Immature natural killer cell (primary cell): ENCODE data around the gene ETS1. TPM values are rescaled to one million over a fixed set of nuclear protein-coding genes. Genes with fewer than 3 reads are reported as not detected.

Source experiments
- DNase-seq, 3 donors: peaks; one replicate each; pipeline ENCODE4 v3.0.0; 2022; ENCODE audit warnings: mixed read lengths in 1 of 3
- H3K27ac Mint-ChIP-seq, 6 donors: one replicate each; pipeline ENCODE4 v1.8.0; 2020; ENCODE audit warnings: mixed read lengths in 6 of 6, mild to moderate bottlenecking in 5 of 6, inconsistent platforms in 4 of 6, moderate library complexity in 3 of 6
- H3K27me3 Mint-ChIP-seq, 3 donors: one replicate each; pipeline ENCODE4 v1.8.0; 2020 to 2021; ENCODE audit warnings: low read depth in 3 of 3, mild to moderate bottlenecking in 3 of 3, mixed read lengths in 3 of 3, moderate library complexity in 3 of 3, inconsistent platforms in 1 of 3
- H3K36me3 Mint-ChIP-seq, 3 donors: one replicate each; pipeline ENCODE4 v1.8.0; 2020; ENCODE audit warnings: mixed read lengths in 3 of 3, inconsistent platforms in 2 of 3, mild to moderate bottlenecking in 2 of 3
- H3K4me1 Mint-ChIP-seq, 2 donors: one replicate each; pipeline ENCODE4 v1.8.0; 2020; ENCODE audit warnings: inconsistent platforms in 2 of 2, mild to moderate bottlenecking in 2 of 2, mixed read lengths in 2 of 2, moderate library complexity in 1 of 2
- H3K4me3 Mint-ChIP-seq, 5 donors: one replicate each; pipeline ENCODE4 v1.8.0; 2020; ENCODE audit warnings: mild to moderate bottlenecking in 5 of 5, mixed read lengths in 5 of 5, inconsistent platforms in 3 of 5, moderate library complexity in 3 of 5
- H3K9me3 Mint-ChIP-seq, 6 donors: one replicate each; pipeline ENCODE4 v1.8.0; 2020; ENCODE audit warnings: mild to moderate bottlenecking in 6 of 6, mixed read lengths in 6 of 6, inconsistent platforms in 4 of 6, moderate library complexity in 3 of 6
- polyA plus RNA-seq, 3 donors: library from polyadenylated mRNA; unstranded; fragments of 300-500 nt; fragmentation: Illumina TruSeq; gene quantifications; one replicate each; pipeline ENCODE4 v1.2.3, GENCODE V29; 2021

The ETS1 gene
- polyA plus RNA-seq, 3 donors from 2014 or later = 264 to 329 (median 284) TPM

DNA sequence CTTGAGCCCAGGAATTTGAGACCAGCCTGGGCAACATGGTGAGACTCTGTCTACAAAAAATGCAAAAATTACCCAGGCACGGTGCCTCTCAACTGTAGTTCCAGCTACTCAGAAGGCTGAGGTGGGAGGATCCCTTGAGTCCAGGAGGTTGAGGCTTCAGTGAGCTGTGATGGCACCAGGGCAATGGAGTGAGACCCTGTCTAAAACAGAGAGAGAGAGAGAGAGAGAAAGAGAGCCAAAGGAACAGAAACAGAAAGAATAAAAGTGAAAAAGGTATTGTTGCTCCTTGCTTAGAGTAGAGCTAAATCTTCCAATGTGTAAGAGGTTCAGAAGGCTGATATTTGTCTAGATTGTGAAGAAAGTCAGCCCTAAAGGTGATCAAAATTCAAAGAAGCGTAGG, 8.9 kb upstream of the ETS1 start:
- Mint-ChIP-seq H3K36me3 (peaks cover 0 to 4% (median 0%) of the 10 kb centered on the region in 3 donors), H3K4me3 (no peak overlapping the region), H3K27me3 (peaks cover 2 to 12% (median 8%) of the 10 kb centered on the region in 3 donors), H3K27ac (no peak overlapping the region), H3K9me3 (no peaks in the 10 kb centered on the region), H3K4me1 (no peaks in the 10 kb centered on the region)
- no peak for DNase-seq

GRCh38 chr11:128595775-128596174, 8.4 kb upstream of the ETS1 start:
- H3K27me3 Mint-ChIP-seq = peaks cover 2 to 12% (median 9%) of the 10 kb centered on the region in 3 donors

DNA sequence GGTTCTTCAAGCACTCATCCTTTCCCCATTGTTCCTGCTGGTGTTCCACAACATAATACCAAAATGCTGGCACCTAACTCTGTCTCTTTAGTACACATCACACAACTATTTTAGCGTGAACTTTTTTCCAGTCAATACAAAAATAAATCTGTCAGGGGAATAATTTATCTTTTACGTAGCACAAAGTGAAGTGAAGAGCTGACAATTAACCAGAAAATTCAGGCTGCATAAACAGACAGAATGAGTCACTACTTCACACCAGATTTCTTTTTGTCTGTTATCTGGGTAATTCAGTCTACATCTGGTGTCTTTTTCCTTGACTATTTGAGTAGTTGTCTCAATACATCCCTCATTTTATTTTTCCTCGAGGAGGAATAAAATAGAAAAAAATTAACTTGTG, 7.9 kb upstream of the ETS1 start:
- DNase-seq = no peak
- peaks cover 2 to 9% (median 9%) of the 10 kb centered on the region in 3 donors for H3K27me3 Mint-ChIP-seq

More at GRCh38 chr11:128595775-128596174, 8.4 kb upstream of the ETS1 start:
- no peaks in the 10 kb centered on the region for H3K9me3 Mint-ChIP-seq
- H3K4me3 Mint-ChIP-seq = no peak overlapping the region
- peaks cover 0 to 4% (median 0%) of the 10 kb centered on the region in 3 donors for H3K36me3 Mint-ChIP-seq
- H3K27ac Mint-ChIP-seq = no peak overlapping the region
- no peaks in the 10 kb centered on the region for H3K4me1 Mint-ChIP-seq
- DNase-seq = no peak

GRCh38 chr11:128594226-128594625, 6.9 kb upstream of the ETS1 start:
- Mint-ChIP-seq H3K9me3 (no peaks in the 10 kb centered on the region), H3K4me3 (no peak overlapping the region), H3K27me3 (peaks cover 2 to 9% (median 8%) of the 10 kb centered on the region in 3 donors), H3K27ac (no peak overlapping the region), H3K36me3 (peaks cover 0 to 4% (median 0%) of the 10 kb centered on the region in 3 donors), H3K4me1 (no peaks in the 10 kb centered on the region)
- DNase-seq = no peak

More for the DNA sequence above, 7.9 kb upstream of the ETS1 start:
- H3K9me3 Mint-ChIP-seq = no peaks in the 10 kb centered on the region
- H3K27ac Mint-ChIP-seq = no peak overlapping the region
- no peak overlapping the region for H3K4me3 Mint-ChIP-seq
- no peaks in the 10 kb centered on the region for H3K4me1 Mint-ChIP-seq
- H3K36me3 Mint-ChIP-seq = peaks cover 0 to 4% (median 0%) of the 10 kb centered on the region in 3 donors

DNA sequence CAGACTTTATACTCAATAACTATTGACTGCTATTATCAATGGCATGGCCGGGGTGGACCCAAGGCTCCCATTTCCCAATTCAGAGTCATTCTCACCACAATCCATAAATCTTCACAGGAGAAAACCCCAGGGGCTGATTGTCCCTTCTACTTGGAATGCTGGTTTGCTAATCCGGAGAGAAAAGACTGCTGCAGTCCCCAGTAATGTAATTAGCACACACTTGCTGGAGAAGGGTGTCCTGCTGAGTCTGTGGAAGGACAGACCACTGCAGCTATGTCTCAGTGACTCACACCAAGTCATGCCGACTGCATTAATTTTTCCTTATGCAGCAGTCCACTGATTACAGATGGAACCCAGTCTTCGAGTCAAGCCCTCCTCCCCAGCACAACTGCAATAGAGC, 5.9 kb upstream of the ETS1 start:
- no peak overlapping the region for H3K27ac Mint-ChIP-seq
- H3K36me3 Mint-ChIP-seq = peaks cover 0 to 2% (median 0%) of the 10 kb centered on the region in 3 donors
- DNase-seq = no peak
- H3K27me3 Mint-ChIP-seq = peaks cover 2 to 9% (median 8%) of the 10 kb centered on the region in 3 donors
- no peaks in the 10 kb centered on the region for H3K9me3 Mint-ChIP-seq
- H3K4me3 Mint-ChIP-seq = no peak overlapping the region
- H3K4me1 Mint-ChIP-seq = no peaks in the 10 kb centered on the region

DNA sequence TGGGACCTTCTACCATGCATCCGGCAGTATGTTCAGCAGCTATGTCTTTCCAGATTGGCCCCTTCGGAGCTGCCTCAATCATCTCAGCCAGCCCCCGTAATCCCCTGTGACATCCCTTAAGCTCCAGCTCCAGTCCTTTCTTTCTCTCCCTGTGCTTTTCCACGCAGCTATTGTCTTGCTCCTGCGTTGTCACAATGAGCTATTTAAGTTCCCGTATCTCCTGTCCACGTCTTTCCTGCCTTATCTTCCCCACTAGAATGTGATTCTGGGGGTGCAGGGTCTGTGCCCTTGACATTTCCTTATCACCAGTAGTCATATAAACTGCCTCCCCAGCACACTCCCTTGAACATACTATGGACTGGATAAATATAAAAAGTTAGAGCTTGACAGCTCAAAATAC, 5.1 kb upstream of the ETS1 start:
- H3K27me3 Mint-ChIP-seq = peaks cover 2 to 9% (median 8%) of the 10 kb centered on the region in 3 donors
- no peaks in the 10 kb centered on the region for H3K9me3 Mint-ChIP-seq
- no peaks in the 10 kb centered on the region for H3K36me3 Mint-ChIP-seq
- H3K4me3 Mint-ChIP-seq = no peak overlapping the region
- H3K4me1 Mint-ChIP-seq = no peaks in the 10 kb centered on the region
- H3K27ac Mint-ChIP-seq = no peak overlapping the region
- DNase-seq = no peak

DNA sequence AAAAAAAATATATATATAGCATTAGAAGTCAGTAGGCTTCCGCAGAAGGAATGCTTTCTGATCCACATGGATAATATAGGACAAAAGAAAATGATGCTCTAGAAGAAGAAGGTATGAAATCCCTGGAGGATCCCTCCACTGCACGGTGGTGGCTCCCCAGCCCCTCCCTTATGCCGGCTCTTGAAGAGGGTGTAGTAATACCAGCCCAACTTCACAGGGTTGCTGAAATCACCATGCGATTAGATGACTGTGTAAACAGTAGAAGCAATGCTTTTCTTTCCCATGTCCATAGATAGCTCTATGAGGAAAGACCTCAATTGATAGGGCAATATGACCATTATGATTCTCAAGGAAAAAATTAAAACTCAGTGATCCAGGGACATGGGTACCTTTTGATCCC, 3.2 kb upstream of the ETS1 start:
- H3K36me3 Mint-ChIP-seq = no peaks in the 10 kb centered on the region
- H3K27me3 Mint-ChIP-seq = peaks cover 2 to 8% (median 5%) of the 10 kb centered on the region in 3 donors
- no peaks in the 10 kb centered on the region for H3K9me3 Mint-ChIP-seq
- H3K4me3 Mint-ChIP-seq = no peak overlapping the region
- no peak overlapping the region for H3K27ac Mint-ChIP-seq
- H3K4me1 Mint-ChIP-seq = no peaks in the 10 kb centered on the region
- DNase-seq = no peak

- Mint-ChIP-seq H3K4me3 (no peak overlapping the region), H3K9me3 (no peaks in the 10 kb centered on the region), H3K27ac (no peak overlapping the region), H3K27me3 (peaks cover 2 to 8% (median 5%) of the 10 kb centered on the region in 3 donors), H3K36me3 (no peaks in the 10 kb centered on the region), H3K4me1 (no peaks in the 10 kb centered on the region)
- no peak for DNase-seq
Observed at GRCh38 chr11:128589998-128590397, 2.6 kb upstream of the ETS1 start.

DNA sequence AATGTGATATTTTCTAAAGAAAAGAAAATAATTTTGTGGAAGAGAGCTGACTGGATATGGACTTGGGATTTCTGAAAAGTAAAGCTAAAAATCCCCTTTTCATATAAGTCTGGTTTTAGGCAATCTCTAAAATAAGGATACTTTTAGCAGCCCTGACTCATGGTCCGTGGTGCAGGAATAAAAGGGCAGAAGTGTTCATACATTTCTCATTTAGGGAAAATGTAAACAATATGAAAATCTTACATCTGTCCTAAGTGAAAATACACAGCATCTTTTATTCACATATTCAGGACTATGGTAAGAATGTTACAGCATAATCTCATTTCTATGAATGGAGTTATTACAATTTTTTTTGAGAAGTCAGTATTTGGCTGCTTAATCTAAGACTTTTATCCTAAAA, 735 bp upstream of the ETS1 start:
- no peaks in the 10 kb centered on the region for H3K9me3 Mint-ChIP-seq
- H3K36me3 Mint-ChIP-seq = no peaks in the 10 kb centered on the region
- peaks cover 5 to 8% (median 5%) of the 10 kb centered on the region in 3 donors for H3K27me3 Mint-ChIP-seq
- DNase-seq = no peak
- no peaks in the 10 kb centered on the region for H3K4me1 Mint-ChIP-seq
- no peak overlapping the region for H3K27ac Mint-ChIP-seq
- no peak overlapping the region for H3K4me3 Mint-ChIP-seq

DNA sequence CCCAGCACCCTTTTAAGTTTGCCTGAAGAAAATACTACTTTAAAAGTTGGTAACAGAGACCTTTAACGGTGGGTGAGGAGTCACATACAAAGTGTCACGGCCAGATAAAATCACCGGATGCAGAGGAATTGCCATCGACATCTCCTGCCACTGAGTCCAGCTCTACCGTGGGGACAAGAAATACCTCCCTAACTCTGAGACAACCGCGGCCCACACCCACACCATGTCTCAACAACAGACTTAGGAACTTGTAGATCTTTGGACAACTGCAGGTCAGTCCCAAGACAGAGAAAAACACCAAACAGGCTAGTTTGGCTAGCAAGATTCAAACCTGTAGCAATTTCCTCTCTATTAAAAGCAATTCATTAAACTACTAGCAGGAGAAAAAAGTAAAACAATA, 669 bp downstream of the ETS1 start:
- peaks cover 3 to 7% (median 5%) of the 10 kb centered on the region in 3 donors for H3K27me3 Mint-ChIP-seq
- no peak for DNase-seq
- no peaks in the 10 kb centered on the region for H3K9me3 Mint-ChIP-seq
- H3K4me1 Mint-ChIP-seq = no peaks in the 10 kb centered on the region
- H3K27ac Mint-ChIP-seq = no peak overlapping the region
- H3K36me3 Mint-ChIP-seq = no peaks in the 10 kb centered on the region
- no peak overlapping the region for H3K4me3 Mint-ChIP-seq

- H3K27ac Mint-ChIP-seq = no peak overlapping the region
- H3K4me3 Mint-ChIP-seq = no peak overlapping the region
- H3K4me1 Mint-ChIP-seq = no peaks in the 10 kb centered on the region
Observed at GRCh38 chr11:128585498-128586238, 1.7 kb downstream of the ETS1 start.

GRCh38 chr11:128584253-128584652, 3.1 kb downstream of the ETS1 start:
- no peaks in the 10 kb centered on the region for H3K4me1 Mint-ChIP-seq
- H3K36me3 Mint-ChIP-seq = peaks cover 0 to 4% (median 2%) of the 10 kb centered on the region in 3 donors
- H3K27me3 Mint-ChIP-seq = peaks cover 3 to 4% (median 3%) of the 10 kb centered on the region in 3 donors
- no peaks in the 10 kb centered on the region for H3K9me3 Mint-ChIP-seq
- DNase-seq = no peak
- no peak overlapping the region for H3K27ac Mint-ChIP-seq
- H3K4me3 Mint-ChIP-seq = no peak overlapping the region

More at GRCh38 chr11:128585498-128586238, 1.7 kb downstream of the ETS1 start:
- H3K27me3 Mint-ChIP-seq = peaks cover 3 to 4% (median 3%) of the 10 kb centered on the region in 3 donors
- DNase-seq = no peak
- no peaks in the 10 kb centered on the region for H3K36me3 Mint-ChIP-seq
- no peaks in the 10 kb centered on the region for H3K9me3 Mint-ChIP-seq

GRCh38 chr11:128582496-128583366, 4.6 kb downstream of the ETS1 start:
- Mint-ChIP-seq H3K4me3 (no peak overlapping the region), H3K4me1 (no peaks in the 10 kb centered on the region), H3K9me3 (no peaks in the 10 kb centered on the region), H3K27me3 (peaks cover 3 to 5% (median 5%) of the 10 kb centered on the region in 3 donors), H3K27ac (no peak overlapping the region), H3K36me3 (peaks cover 0 to 4% (median 2%) of the 10 kb centered on the region in 3 donors)
- DNase-seq = no peak
